OCI-LY7 (cell line): Measurements from ENCODE around the gene APH1B. TPM values are rescaled to one million over a fixed set of nuclear protein-coding genes. Genes with fewer than 3 reads are reported as not detected.

Experiments
- BruUV-seq: library from RNA; stranded (reverse); fragments of 400-500 nt; replicated peaks from 2 replicates; lab custom pipeline; 2021; lab: Mats Ljungman, UMichigan
- CTCF ChIA-PET: fragments of 300-600 bp; sonication (Branson Sonifier 250); formaldehyde crosslinking; loops from one replicate; lab custom pipeline; 2022; ENCODE audit warnings: antibody characterized with exemption; ENCODE audit not compliant: unreplicated experiment; lab: Charles Lee
- POLR2A ChIA-PET: fragments of 300-600 bp; sonication (Branson Sonifier 250); formaldehyde crosslinking; loops from one replicate; lab custom pipeline; 2022; ENCODE audit warnings: antibody characterized with exemption; lab: Charles Lee
- DNase-seq: peaks from one replicate; pipeline ENCODE4 v3.0.0-alpha.2; 2015; ENCODE audit warnings: low spot score
- H2AFZ ChIP-seq: fragments of 200-600 bp; sonication (generic), shearing (Covaris generic); 2 replicates; pipeline ENCODE4 v1.6.1; 2014; ENCODE audit warnings: mild to moderate bottlenecking, antibody characterized with exemption, low read length, moderate library complexity
- H3K27ac ChIP-seq: fragments of 200-600 bp; sonication (generic); 2 replicates; pipeline ENCODE4 v1.5.1; 2014; ENCODE audit warnings: mixed run types, low read depth, mild to moderate bottlenecking, moderate library complexity, low read length, inconsistent platforms; ENCODE audit not compliant: poor library complexity, severe bottlenecking
- H3K36me3 ChIP-seq: fragments of 200-600 bp; sonication (generic); 2 replicates; pipeline ENCODE4 v1.6.1; 2014; ENCODE audit warnings: mild to moderate bottlenecking, antibody characterized with exemption, low read length, moderate library complexity, mixed read lengths; ENCODE audit not compliant: insufficient read depth
- H3K4me1 ChIP-seq: fragments of 200-600 bp; sonication (generic); 2 replicates; pipeline ENCODE4 v1.5.1; 2014; ENCODE audit warnings: mild to moderate bottlenecking, low read length; ENCODE audit not compliant: insufficient read depth, poor library complexity, severe bottlenecking
- H3K4me2 ChIP-seq: fragments of 200-600 bp; sonication (generic); 2 replicates; pipeline ENCODE4 v1.6.1; 2014; ENCODE audit warnings: mild to moderate bottlenecking, low read length
- H3K4me3 ChIP-seq: fragments of 200-600 bp; sonication (generic); 2 replicates; pipeline ENCODE4 v1.5.1; 2014; ENCODE audit warnings: mild to moderate bottlenecking, low read depth, low read length; ENCODE audit not compliant: poor library complexity, severe bottlenecking
- H3K79me2 ChIP-seq: fragments of 200-600 bp; sonication (generic); 2 replicates; pipeline ENCODE4 v1.6.1; 2016; ENCODE audit warnings: low read depth, mild to moderate bottlenecking, low read length, moderate library complexity, mixed read lengths; ENCODE audit not compliant: insufficient read depth
- H3K9me2 ChIP-seq: fragments of 200-600 bp; sonication (generic); 2 replicates; pipeline ENCODE4 v1.6.1; 2016; ENCODE audit warnings: mild to moderate bottlenecking, low read length, mixed read lengths; ENCODE audit not compliant: insufficient read depth
- H3K9me3 ChIP-seq: fragments of 200-600 bp; sonication (generic); 2 replicates; pipeline ENCODE4 v1.6.1; 2014; ENCODE audit warnings: mild to moderate bottlenecking, mixed run types, low read length, mixed read lengths
- H4K20me1 ChIP-seq: fragments of 200-600 bp; sonication (generic); 2 replicates; pipeline ENCODE4 v1.6.1; 2014; ENCODE audit warnings: mild to moderate bottlenecking, antibody characterized with exemption, low read length, moderate library complexity, mixed read lengths; ENCODE audit not compliant: insufficient read depth
- EZH2phosphoT487 ChIP-seq: fragments of 200-600 bp; sonication (generic); IDR thresholded peaks from 2 replicates; pipeline ENCODE4 v1.6.1; 2018; ENCODE audit warnings: low read depth, borderline replicate concordance, mild to moderate bottlenecking, mixed run types, antibody characterized with exemption, low read length, moderate library complexity, mixed read lengths
- intact Hi-C: fragments of 100-400 bp; cut with micrococcal nuclease; formaldehyde crosslinking; loops from one replicate; pipeline ENCODE4 v1.10.0; 2022; ENCODE audit not compliant: unreplicated experiment
- total RNA-seq, 2 experiments: library from RNA; depleted of rRNA in 1 of 2; stranded (reverse); fragments of >200 nt in 1 of 2; shearing (Covaris generic) in 1 of 2; gene quantifications; 2 replicates each; pipeline ENCODE4 v1.2.3, GENCODE V29; 2014 to 2022
- TF ChIP-seq, protein P1 (sequence below): fragments of 200-600 bp; sonication (generic); conservative IDR thresholded peaks from 2 replicates; pipeline ENCODE4 v1.5.1; 2014; ENCODE audit warnings: mild to moderate bottlenecking, antibody characterized with exemption, low read length, moderate library complexity, mixed read lengths

APH1B gene
- total RNA-seq, 2 experiments from 2014 or later, result 8.3 to 24.1 TPM

DNA sequence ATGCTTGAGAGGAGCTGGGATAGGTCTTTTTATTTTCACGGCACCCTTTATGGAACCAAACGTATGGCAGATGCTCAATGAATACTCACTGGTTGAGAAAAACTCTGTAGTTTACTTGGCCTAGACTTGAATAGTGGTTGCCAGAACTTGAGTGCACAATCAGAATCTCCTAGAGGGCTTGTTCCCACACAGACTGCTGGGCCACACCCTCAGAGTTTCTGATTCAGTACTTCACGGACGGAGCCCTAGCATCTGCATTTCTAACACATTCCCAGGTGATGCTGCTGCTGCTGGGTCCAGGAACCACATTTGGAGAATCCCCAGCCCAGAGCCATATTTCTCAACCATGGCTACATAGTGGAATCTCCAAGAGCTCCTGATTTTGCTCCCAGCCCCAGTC, 79.7 kb downstream of the APH1B start:
- POLR2A ChIA-PET, result no interaction called here
- Histone ChIP-seq H3K4me1 (no peaks in the 10 kb centered on the region), H3K9me2 (no peaks in the 10 kb centered on the region), H2AFZ (no peak overlapping the region), H4K20me1 (no peaks in the 10 kb centered on the region), H3K36me3 (no peaks in the 10 kb centered on the region), H3K27ac (no peak overlapping the region), H3K79me2 (no peaks in the 10 kb centered on the region), H3K9me3 (no peaks in the 10 kb centered on the region), H3K4me2 (no peak overlapping the region), H3K4me3 (no peak overlapping the region)
- intact Hi-C loops, result no loop called here
- CTCF ChIA-PET, result no interaction called here
- no peak for TF ChIP-seq EZH2phosphoT487
- TF ChIP-seq, protein P1, sequence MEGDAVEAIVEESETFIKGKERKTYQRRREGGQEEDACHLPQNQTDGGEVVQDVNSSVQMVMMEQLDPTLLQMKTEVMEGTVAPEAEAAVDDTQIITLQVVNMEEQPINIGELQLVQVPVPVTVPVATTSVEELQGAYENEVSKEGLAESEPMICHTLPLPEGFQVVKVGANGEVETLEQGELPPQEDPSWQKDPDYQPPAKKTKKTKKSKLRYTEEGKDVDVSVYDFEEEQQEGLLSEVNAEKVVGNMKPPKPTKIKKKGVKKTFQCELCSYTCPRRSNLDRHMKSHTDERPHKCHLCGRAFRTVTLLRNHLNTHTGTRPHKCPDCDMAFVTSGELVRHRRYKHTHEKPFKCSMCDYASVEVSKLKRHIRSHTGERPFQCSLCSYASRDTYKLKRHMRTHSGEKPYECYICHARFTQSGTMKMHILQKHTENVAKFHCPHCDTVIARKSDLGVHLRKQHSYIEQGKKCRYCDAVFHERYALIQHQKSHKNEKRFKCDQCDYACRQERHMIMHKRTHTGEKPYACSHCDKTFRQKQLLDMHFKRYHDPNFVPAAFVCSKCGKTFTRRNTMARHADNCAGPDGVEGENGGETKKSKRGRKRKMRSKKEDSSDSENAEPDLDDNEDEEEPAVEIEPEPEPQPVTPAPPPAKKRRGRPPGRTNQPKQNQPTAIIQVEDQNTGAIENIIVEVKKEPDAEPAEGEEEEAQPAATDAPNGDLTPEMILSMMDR, result no peak
- BruUV-seq, result no TSS peak
- no peak for DNase-seq

DNA sequence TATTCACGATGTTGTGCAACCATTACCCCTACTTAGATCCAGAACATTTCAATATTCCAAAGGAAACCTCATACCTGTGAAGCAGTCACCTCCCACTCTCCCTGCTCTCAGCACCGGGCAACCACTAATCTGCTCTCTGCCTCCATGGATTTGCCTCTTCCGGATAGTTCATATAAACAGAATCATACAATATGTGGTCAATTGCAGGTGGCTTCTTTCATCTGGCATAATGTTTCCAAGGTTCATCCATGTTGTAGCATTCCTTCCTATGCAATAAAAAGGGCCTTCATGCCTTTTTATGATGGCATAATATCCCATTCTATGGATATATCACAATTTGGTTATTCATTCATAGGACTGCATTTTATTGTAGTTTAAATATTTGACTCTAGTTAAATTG, 80.3 kb downstream of the APH1B start:
- Histone ChIP-seq H3K9me2 (no peaks in the 10 kb centered on the region), H3K4me3 (no peak overlapping the region), H3K27ac (no peak overlapping the region), H2AFZ (no peak overlapping the region), H3K79me2 (no peaks in the 10 kb centered on the region), H3K9me3 (no peaks in the 10 kb centered on the region), H3K4me2 (no peak overlapping the region), H4K20me1 (no peaks in the 10 kb centered on the region), H3K36me3 (no peaks in the 10 kb centered on the region), H3K4me1 (no peaks in the 10 kb centered on the region)
- intact Hi-C loops, result no loop called here
- no TSS peak for BruUV-seq
- CTCF ChIA-PET, result no interaction called here
- no peak for DNase-seq
- TF ChIP-seq, protein P1, result no peak
- TF ChIP-seq EZH2phosphoT487, result no peak
- POLR2A ChIA-PET, result interaction anchor here (0.6 kb wide), 1 partner anchor 190 kb away, joined by 3 read pairs; no protein-coding TSS in a partner anchor

DNA sequence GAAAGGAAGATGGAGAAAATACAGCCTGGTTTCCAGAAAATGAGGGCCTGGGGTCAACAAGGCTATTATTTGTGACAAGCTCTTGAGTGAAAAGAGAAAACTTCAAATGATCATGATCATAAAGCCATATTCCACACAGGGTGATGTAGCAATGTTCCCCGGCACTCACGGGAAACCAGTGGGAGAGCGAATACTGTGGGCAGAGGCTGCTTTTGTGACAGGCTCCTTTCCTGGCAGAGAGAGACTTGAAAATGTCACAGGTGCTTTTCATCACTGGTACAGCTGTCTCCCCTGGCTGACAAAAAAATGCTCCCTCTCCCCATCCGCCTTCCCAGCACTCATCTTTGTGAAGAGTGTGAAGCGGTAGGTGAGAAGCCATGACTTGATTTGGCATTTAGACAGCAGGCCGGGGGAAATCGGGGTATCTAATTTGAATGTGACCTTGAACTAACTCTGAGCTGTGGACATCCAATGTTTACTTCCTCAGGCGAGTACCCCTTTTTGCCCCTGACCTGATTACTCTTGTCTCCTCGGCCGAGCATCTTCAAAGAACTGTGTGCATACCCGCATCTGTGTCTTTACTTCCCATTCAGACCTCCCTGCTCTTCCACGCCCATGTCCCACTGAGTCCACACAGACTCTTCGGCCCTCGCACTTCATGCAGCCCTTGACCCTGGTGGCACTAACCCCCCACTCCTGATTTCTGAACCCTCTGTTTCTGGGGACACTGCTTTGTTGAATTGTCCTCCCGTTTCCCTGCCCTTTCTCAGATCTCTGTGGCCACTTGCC, 81.0 kb downstream of the APH1B start:
- CTCF ChIA-PET, result no interaction called here
- BruUV-seq, result no TSS peak
- Histone ChIP-seq H3K9me2 (no peaks in the 10 kb centered on the region), H3K4me2 (no peak overlapping the region), H3K9me3 (no peaks in the 10 kb centered on the region), H3K36me3 (no peaks in the 10 kb centered on the region), H3K27ac (no peak overlapping the region), H2AFZ (no peak overlapping the region), H3K4me1 (no peaks in the 10 kb centered on the region), H3K4me3 (no peak overlapping the region), H4K20me1 (no peaks in the 10 kb centered on the region), H3K79me2 (no peaks in the 10 kb centered on the region)
- intact Hi-C loops, result no loop called here
- POLR2A ChIA-PET, result interaction anchor here (0.6 kb wide), 2 partner anchors 189 to 427 kb away, joined by 3 to 4 read pairs; no protein-coding TSS in a partner anchor
- DNase-seq, result no peak
- TF ChIP-seq, protein P1, result no peak
- no peak for TF ChIP-seq EZH2phosphoT487
